HG02840 (cell line): ENCODE results near the gene RLIM.

Experiments
- ATAC-seq: cut with Tn5 transposase; IDR thresholded peaks from one replicate; pipeline ENCODE4 v1.9.1; 2021; ENCODE audit warnings: mild to moderate bottlenecking, moderate library complexity, moderate number of reproducible peaks; ENCODE audit not compliant: unreplicated experiment, low FRiP score

The RLIM gene

GRCh38 chrX:74536832-74537371 is 77.5 kb downstream of the RLIM start:
- peak; percentile 15 for ATAC-seq

GRCh38 chrX:74536152-74536831 is 78.1 kb downstream of the RLIM start:
- peak; percentile 67 for ATAC-seq

DNA sequence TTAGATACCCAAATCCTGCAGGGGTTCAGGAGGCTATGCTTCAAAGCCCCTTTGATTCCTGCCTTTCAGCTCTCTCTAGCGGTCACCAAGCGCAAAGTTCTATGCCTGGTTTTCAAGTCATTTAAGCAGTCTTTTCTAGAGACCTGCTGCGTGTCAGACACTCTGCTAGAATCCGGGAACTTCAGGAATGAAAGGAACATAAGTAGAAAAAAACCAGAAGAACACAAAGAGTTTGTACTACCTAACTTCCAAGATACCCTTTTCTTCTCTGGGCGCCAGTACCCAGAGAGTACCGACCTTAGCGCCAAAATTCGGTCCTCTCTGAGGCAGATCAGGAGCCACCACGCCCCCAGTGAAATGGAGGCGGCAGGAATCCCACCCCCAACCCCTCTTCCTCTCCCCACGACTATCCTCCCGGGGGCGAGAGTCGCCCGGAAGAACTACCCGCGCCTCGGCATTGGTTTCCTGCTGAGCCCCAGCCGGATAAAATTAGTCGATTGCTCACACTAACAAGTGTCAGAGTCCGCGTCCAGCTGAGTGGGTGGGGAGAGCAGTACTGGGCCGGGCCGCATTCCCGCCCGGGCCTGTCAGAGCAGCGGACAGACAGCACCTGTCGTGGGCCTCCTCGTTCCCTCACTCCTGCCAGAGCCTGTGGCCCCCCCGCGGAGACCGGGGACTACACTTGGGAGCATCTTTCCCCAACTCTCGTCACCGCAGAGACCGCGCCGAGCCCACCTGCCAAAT is 78.8 kb downstream of the RLIM start:
- peak; percentile 37 for ATAC-seq
